Adipose tissue (tissue), 3 donors: ENCODE results near the gene THSD7A. TPM values are rescaled to one million over a fixed set of nuclear protein-coding genes. Genes with fewer than 3 reads are reported as not detected.
"Not testable (repeated sequence)": the region's sequence is repeated elsewhere in the genome, so short reads cannot be mapped to it uniquely, and the experiment has no call there.

ENCODE experiments used
- H3K27ac ChIP-seq: one replicate; pipeline ENCODE4 v1.5.1; 2013; ENCODE audit warnings: low read depth, low read length
- WGBS, 3 donors: extraction: QIAGEN DNeasy Blood & Tissue Kit; methylation state at CpG; one replicate each; pipeline ENCODE4 v1.1.7; 2013; 5-methylcytosine and 5-hydroxymethylcytosine counted together
- polyA plus RNA-seq, 3 donors: library from polyadenylated mRNA; stranded (reverse); fragments of 200-250 nt; gene quantifications; one replicate each; pipeline ENCODE4 v1.2.3, GENCODE V29; 2013
- donor health status: healthy with polysubstance abuse.
- donor health status: Bipolar disorder and iron deficiency.
- donor health status: healthy.

The THSD7A gene
- polyA plus RNA-seq, 3 donors: 0.28 to 1.9 (median 0.79) TPM

- WGBS, 3 donors: 14 to 62% (median 50%) methylated on average over 1 of the region's 1 CpG
- H3K27ac ChIP-seq: no peak overlapping the region
Observed at GRCh38 chr7:11570205-11570604, 261.8 kb downstream of the THSD7A start.

GRCh38 chr7:11567571-11567970 lies 264.4 kb downstream of the THSD7A start:
- WGBS, 3 donors: 83 to 96% (median 89%) methylated on average over 3 of the region's 3 CpGs
- H3K27ac ChIP-seq: no peak overlapping the region

- 33 to 59% (median 59%) methylated on average over 2 of the region's 2 CpGs for WGBS, 3 donors
- no peak overlapping the region for H3K27ac ChIP-seq
Observed at GRCh38 chr7:11557627-11558026, 274.4 kb downstream of the THSD7A start.

- WGBS, 3 donors: 77 to 91% (median 83%) methylated on average over 6 of the region's 6 CpGs
- H3K27ac ChIP-seq: no peak overlapping the region
Observed at GRCh38 chr7:11552676-11553296, 279.2 kb downstream of the THSD7A start.

GRCh38 chr7:11551470-11551869 lies 280.5 kb downstream of the THSD7A start:
- H3K27ac ChIP-seq: no peak overlapping the region

- H3K27ac ChIP-seq: no peak overlapping the region
- 45 to 93% (median 45%) methylated on average over 1 of the region's 1 CpG for WGBS, 3 donors
Observed at GRCh38 chr7:11548532-11548931, 283.5 kb downstream of the THSD7A start.

GRCh38 chr7:11541330-11541729 lies 290.7 kb downstream of the THSD7A start:
- no peak overlapping the region for H3K27ac ChIP-seq
- 91 to 98% (median 97%) methylated on average over 8 of the region's 8 CpGs for WGBS, 3 donors

GRCh38 chr7:11540271-11540761 lies 291.7 kb downstream of the THSD7A start:
- WGBS, 3 donors: 13 to 22% (median 15%) methylated on average over 3 of the region's 3 CpGs

GRCh38 chr7:11539853-11540252 lies 292.1 kb downstream of the THSD7A start:
- H3K27ac ChIP-seq: no peak overlapping the region
- WGBS, 3 donors: 11 to 30% (median 14%) methylated on average over 3 of the region's 3 CpGs

More at GRCh38 chr7:11540271-11540761, 291.7 kb downstream of the THSD7A start:
- no peak overlapping the region for H3K27ac ChIP-seq

GRCh38 chr7:11538751-11539299 lies 293.2 kb downstream of the THSD7A start:
- H3K27ac ChIP-seq: no peak overlapping the region
- 38 to 84% (median 65%) methylated on average over 1 of the region's 1 CpG for WGBS, 3 donors

GRCh38 chr7:11533229-11533820 lies 298.7 kb downstream of the THSD7A start:
- WGBS, 3 donors: 52 to 64% (median 62%) methylated on average over 3 of the region's 3 CpGs
- H3K27ac ChIP-seq: no peak overlapping the region

GRCh38 chr7:11529382-11529781 lies 302.6 kb downstream of the THSD7A start:
- H3K27ac ChIP-seq: no peak overlapping the region
- WGBS, 3 donors: 48 to 57% (median 54%) methylated on average over 3 of the region's 3 CpGs

- WGBS, 3 donors: 63 to 90% (median 88%) methylated on average over 2 of the region's 2 CpGs
- H3K27ac ChIP-seq: no peak overlapping the region
Observed at GRCh38 chr7:11527707-11528106, 304.3 kb downstream of the THSD7A start.

GRCh38 chr7:11524476-11525397 lies 307.3 kb downstream of the THSD7A start:
- WGBS, 3 donors: 68 to 77% (median 77%) methylated on average over 5 of the region's 5 CpGs
- H3K27ac ChIP-seq: no peak overlapping the region

GRCh38 chr7:11521964-11522499 lies 310.0 kb downstream of the THSD7A start:
- 38 to 76% (median 46%) methylated on average over 2 of the region's 2 CpGs for WGBS, 3 donors
- H3K27ac ChIP-seq: not testable (repeated sequence)

- 64 to 88% (median 84%) methylated on average over 1 of the region's 1 CpG for WGBS, 3 donors
- no peak overlapping the region for H3K27ac ChIP-seq
Observed at GRCh38 chr7:11517853-11518252, 314.1 kb downstream of the THSD7A start.

- 30 to 87% (median 82%) methylated on average over 3 of the region's 3 CpGs for WGBS, 3 donors
- no peak overlapping the region for H3K27ac ChIP-seq
Observed at GRCh38 chr7:11516328-11516727, 315.7 kb downstream of the THSD7A start.

GRCh38 chr7:11513460-11513859 lies 318.5 kb downstream of the THSD7A start:
- WGBS, 3 donors: 29 to 70% (median 69%) methylated on average over 1 of the region's 1 CpG
- H3K27ac ChIP-seq: no peak overlapping the region

GRCh38 chr7:11507929-11508328 lies 324.1 kb downstream of the THSD7A start:
- WGBS, 3 donors: 79 to 98% (median 93%) methylated on average over 1 of the region's 1 CpG
- no peak overlapping the region for H3K27ac ChIP-seq
